ENCODE data around the gene RBMS3. TPM values are rescaled to one million over a fixed set of nuclear protein-coding genes. Genes with fewer than 3 reads are reported as not detected.

RBMS3 gene
- total RNA-seq, 4 donors from 2014 or later: 51.5 to 76.0 (median 66.6) TPM

DNA sequence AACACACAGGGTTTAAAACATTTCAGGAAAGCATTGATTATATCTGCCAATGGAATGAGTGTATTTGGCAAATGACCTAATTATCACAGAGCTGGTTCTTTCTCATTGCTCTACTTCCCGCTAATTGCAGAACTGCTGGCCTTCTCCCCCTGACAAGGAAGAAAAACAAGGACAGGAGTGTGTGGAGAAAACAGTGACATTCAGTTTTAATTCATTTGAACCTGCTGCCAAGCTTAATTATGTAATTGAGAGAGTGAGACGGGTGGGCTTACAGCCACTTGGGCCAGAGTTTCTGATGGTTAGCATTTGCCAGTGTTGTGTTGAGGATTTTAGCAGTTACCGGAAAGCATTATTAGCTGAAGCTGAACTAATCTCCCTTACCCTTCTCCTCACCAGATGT is 301.4 kb downstream of the RBMS3 start:
- no peaks in the 10 kb centered on the region for H3K27me3 ChIP-seq
- TF ChIP-seq EP300 (IDR thresholded peaks at IDR 0.05) (no peak), POLR2AphosphoS5 (IDR thresholded peaks at IDR 0.05) (no peak), POLR2A (IDR thresholded peaks at IDR 0.05) (no peak)
- TF ChIP-seq, protein P1, sequence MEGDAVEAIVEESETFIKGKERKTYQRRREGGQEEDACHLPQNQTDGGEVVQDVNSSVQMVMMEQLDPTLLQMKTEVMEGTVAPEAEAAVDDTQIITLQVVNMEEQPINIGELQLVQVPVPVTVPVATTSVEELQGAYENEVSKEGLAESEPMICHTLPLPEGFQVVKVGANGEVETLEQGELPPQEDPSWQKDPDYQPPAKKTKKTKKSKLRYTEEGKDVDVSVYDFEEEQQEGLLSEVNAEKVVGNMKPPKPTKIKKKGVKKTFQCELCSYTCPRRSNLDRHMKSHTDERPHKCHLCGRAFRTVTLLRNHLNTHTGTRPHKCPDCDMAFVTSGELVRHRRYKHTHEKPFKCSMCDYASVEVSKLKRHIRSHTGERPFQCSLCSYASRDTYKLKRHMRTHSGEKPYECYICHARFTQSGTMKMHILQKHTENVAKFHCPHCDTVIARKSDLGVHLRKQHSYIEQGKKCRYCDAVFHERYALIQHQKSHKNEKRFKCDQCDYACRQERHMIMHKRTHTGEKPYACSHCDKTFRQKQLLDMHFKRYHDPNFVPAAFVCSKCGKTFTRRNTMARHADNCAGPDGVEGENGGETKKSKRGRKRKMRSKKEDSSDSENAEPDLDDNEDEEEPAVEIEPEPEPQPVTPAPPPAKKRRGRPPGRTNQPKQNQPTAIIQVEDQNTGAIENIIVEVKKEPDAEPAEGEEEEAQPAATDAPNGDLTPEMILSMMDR (IDR thresholded peaks at IDR 0.05): no peak
- no peak overlapping the region for H3K27ac ChIP-seq
- no peaks in the 10 kb centered on the region for H3K9me3 ChIP-seq
- 74 to 84% methylated on average over 2 to 3 of the region's 3 CpGs for WGBS, 2 donors (ENCODE audit: low coverage in 1 of 2)
- H3K36me3 ChIP-seq: no peaks in the 10 kb centered on the region
- peaks cover 0 to 15% (median 0%) of the 10 kb centered on the region in 3 donors for H3K4me1 ChIP-seq
- ATAC-seq: no peak
- no peak overlapping the region for H3K4me3 ChIP-seq

- no peak overlapping the region for H3K27ac ChIP-seq
- no peaks in the 10 kb centered on the region for H3K36me3 ChIP-seq
- H3K4me3 ChIP-seq: no peak overlapping the region
- ATAC-seq: no peak
- H3K27me3 ChIP-seq: no peaks in the 10 kb centered on the region
- no peak for TF ChIP-seq POLR2AphosphoS5 (IDR thresholded peaks at IDR 0.05)
- no peak for TF ChIP-seq EP300 (IDR thresholded peaks at IDR 0.05)
- TF ChIP-seq POLR2A (IDR thresholded peaks at IDR 0.05): no peak
- TF ChIP-seq, protein P1 (IDR thresholded peaks at IDR 0.05): no peak
- no peaks in the 10 kb centered on the region for H3K9me3 ChIP-seq
- H3K4me1 ChIP-seq: peaks cover 0 to 17% (median 0%) of the 10 kb centered on the region in 3 donors
These were observed 303.0 kb downstream of the RBMS3 start for GRCh38 chr3:29583861-29584260.

- H3K36me3 ChIP-seq: no peaks in the 10 kb centered on the region
- no peaks in the 10 kb centered on the region for H3K27me3 ChIP-seq
- peaks cover 0 to 31% (median 6%) of the 10 kb centered on the region in 3 donors for H3K4me1 ChIP-seq
- H3K9me3 ChIP-seq: no peaks in the 10 kb centered on the region
- no peak overlapping the region for H3K27ac ChIP-seq
- no peak for ATAC-seq
- TF ChIP-seq POLR2AphosphoS5 (IDR thresholded peaks at IDR 0.05) (no peak), EP300 (IDR thresholded peaks at IDR 0.05) (no peak), POLR2A (IDR thresholded peaks at IDR 0.05) (no peak)
- TF ChIP-seq, protein P1 (IDR thresholded peaks at IDR 0.05): no peak
- WGBS, 2 donors (ENCODE audit: low coverage in 1 of 2): 93 to 100% methylated on average over 2 to 3 of the region's 3 CpGs
- no peak overlapping the region for H3K4me3 ChIP-seq
These were observed 304.5 kb downstream of the RBMS3 start for GRCh38 chr3:29585368-29585767.

GRCh38 chr3:29587340-29587739 is 306.5 kb downstream of the RBMS3 start:
- Histone ChIP-seq H3K4me3 (no peak overlapping the region), H3K27ac (no peak overlapping the region), H3K9me3 (no peaks in the 10 kb centered on the region), H3K27me3 (no peaks in the 10 kb centered on the region), H3K36me3 (no peaks in the 10 kb centered on the region), H3K4me1 (peaks cover 0 to 34% (median 7%) of the 10 kb centered on the region in 3 donors)
- ATAC-seq: no peak
- TF ChIP-seq POLR2A (IDR thresholded peaks at IDR 0.05) (no peak), EP300 (IDR thresholded peaks at IDR 0.05) (no peak), POLR2AphosphoS5 (IDR thresholded peaks at IDR 0.05) (no peak)
- TF ChIP-seq, protein P1 (IDR thresholded peaks at IDR 0.05): no peak
- 18 to 29% methylated on average over 2 of the region's 2 CpGs for WGBS, 2 donors (ENCODE audit: low coverage in 1 of 2)

DNA sequence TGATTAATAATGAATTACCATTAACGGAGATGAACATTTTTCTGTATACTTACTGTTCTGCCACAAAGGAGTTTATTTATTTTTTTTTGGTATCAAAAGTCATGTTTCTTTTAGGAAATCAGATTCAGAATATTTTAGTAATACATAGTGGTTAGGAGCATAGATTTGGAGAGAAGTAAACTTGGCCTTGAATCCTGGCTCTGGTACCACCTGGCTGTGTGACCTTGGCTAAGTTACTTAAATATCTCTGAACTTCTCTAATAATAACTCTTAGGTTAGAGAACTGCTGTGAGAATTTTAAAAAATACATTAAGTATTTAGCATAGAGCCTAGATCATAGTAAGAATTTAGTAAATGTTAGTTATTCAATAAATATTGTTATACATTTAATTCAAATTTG is 309.1 kb downstream of the RBMS3 start:
- TF ChIP-seq EP300 (IDR thresholded peaks at IDR 0.05): no peak
- no peak for TF ChIP-seq POLR2AphosphoS5 (IDR thresholded peaks at IDR 0.05)
- TF ChIP-seq POLR2A (IDR thresholded peaks at IDR 0.05): no peak
- TF ChIP-seq, protein P1 (IDR thresholded peaks at IDR 0.05): no peak
- WGBS, 2 donors (ENCODE audit: low coverage in 1 of 2): 56 to 67% methylated on average over 1 of the region's 1 CpG
- Histone ChIP-seq H3K4me3 (no peak overlapping the region), H3K27me3 (no peaks in the 10 kb centered on the region), H3K4me1 (peaks cover 0 to 25% (median 7%) of the 10 kb centered on the region in 3 donors), H3K36me3 (no peaks in the 10 kb centered on the region), H3K27ac (no peak overlapping the region), H3K9me3 (no peaks in the 10 kb centered on the region)
- ATAC-seq: no peak
